GM19328 (cell line): Measurements from ENCODE around the gene EEF2.
A peak's percentile ranks its signal among the peaks of the same experiment; 100 is the strongest.

Source experiments
- ATAC-seq: cut with Tn5 transposase; IDR thresholded peaks from one replicate; pipeline ENCODE4 v1.9.1; 2021; ENCODE audit warnings: mild to moderate bottlenecking, moderate library complexity; ENCODE audit not compliant: unreplicated experiment

Gene EEF2

DNA sequence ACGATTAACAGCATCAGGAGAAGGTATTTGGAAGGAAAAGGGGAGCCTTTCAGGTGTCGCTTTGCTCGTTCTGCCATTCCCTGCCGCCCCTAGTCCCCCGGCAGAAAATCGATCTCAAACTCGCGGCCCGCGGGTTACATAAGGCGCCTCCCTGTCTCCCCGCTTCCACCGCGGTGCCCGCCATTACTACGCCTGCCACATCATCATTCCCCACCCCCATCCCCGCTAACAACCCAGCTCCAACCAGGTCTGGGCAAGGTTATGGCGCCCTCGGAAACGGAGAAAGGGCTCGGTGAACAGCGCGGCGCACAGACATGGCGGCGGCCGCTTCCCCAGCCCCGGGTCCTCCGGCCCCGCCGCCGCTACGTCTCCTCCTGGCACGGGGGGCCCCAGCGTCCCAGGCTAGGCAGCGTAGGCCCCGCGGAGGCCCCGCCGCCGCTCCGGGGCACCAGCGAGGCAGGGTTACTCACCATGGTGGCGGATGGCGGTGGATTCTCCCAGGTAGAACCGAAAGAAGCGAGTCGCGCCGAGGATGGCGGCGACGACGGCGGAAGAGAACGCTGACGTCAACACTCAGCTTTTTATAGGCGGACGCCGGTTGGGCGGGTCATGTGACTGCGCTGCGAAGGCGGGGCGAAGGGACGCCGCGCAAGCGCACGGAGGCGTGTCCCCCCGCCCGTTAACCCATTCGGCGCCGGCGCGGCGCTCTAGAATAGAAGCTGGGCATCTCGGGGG, at the start of gene EEF2:
TSS of gene EEF2 (minus strand) at position 556 of the 735 bp plus-strand sequence. CDS start at position 473, 83 bp downstream.
- ATAC-seq, result peak; percentile 46

DNA sequence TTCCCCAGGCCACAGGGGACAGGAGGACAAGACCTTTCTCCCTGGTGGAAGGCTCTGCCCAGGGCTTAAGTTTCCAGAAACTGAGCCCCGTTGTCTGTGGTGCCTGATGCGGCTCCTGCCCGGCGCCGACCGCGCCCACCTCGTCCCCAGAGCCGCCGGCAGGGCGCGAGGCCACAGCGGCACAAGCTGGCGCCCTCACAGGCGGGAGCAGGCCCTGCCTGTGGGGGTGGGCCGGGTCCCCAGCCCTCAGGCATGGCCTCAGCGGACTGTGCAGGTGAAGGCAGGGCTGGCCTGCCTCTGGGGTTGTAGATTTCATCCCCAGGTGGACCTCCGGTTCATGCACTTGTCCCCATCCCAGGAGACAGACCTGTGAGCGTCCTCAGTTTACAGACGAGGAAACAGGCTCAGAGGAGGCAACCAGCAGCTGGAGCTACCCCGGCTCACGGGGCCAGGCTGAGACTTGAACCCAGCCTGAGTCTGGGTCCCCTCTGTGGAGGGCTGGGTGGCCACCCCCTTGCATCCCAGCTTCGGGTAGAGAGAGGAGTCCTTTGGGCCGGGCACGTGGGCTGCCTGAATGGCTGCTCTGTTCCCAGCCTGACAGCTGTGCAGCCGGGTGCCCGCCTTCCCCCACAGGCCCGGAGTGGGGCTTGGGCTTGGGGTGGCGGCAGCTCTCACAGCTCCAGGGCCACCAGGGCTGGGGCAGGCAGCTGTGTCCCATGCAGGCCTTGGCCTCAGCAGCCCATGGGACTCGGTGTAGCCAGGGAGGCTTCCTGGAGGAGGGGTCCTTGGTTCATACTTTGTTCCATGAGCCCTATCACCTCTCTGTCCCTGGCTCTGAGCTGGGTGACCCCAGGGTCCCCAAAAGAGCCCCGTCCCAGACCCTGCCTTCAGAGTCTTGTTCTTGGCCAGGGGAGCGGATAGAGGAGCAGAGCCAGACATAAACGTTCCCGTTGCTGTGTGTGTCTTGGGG, 49.1 kb upstream of the EEF2 start:
- no peak for ATAC-seq

- ATAC-seq, result no peak
Measured at GRCh38 chr19:4033028-4033956, 48.0 kb upstream of the EEF2 start.

DNA sequence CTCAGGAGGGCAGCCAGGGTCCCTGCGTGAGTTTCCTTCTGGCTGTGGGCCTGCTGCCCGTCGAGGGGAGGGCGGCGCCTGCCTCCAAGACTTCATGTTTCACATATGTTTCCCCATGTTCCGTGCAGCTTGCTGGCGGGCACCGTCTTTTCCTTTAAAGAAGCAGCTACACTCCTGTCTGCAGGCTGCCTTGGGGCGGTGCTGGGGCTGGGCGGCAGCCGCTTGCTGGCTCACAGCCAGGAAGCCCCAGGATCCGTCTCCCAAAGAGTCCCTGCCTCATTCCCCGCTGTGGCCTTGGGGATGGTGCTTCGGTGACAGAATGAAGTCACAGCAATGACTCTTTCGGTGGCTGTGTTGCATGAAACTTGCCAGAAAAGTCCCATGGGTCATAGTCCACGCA, 47.2 kb upstream of the EEF2 start:
- ATAC-seq, result no peak

DNA sequence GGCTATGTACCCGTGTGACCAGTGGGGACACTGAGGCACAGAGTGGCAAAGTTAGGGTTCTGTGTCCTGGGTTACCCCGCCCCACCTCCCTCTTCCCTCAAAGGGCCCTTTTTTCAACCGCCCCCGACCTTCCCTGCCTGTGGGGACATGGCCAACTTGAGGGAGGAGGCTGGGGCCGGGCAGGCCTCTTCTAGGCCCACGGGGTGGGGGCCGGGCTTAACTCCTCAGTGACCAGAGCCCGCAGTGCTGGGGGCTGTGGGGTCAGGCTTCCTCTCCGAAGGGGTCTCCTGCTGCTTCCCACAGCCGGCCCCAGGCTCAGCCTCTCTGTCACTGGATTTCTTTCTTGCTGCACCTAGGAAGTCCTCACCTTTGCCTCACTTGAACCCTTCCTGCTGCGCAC, 46.2 kb upstream of the EEF2 start:
- ATAC-seq, result no peak

DNA sequence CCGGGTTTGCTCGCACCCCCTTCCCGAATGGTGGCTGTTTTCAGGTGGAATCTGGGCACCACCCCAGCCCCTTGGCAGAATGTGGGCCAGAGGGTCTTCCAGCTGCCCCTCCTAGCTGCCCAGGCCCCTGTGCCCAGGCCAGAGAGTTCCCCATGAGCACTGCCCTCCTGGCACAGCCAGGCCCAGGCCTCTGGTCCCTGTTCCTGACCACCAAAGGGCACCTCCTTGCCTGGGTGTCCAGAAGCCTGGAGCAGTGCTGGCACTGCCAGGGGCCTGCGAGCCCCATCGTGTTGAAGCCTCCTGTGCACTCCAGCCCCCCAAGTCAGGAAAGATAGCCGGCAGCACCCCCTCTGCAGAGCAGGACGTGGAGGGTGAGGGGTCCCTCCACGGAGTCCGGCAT, 45.7 kb upstream of the EEF2 start:
- no peak for ATAC-seq

DNA sequence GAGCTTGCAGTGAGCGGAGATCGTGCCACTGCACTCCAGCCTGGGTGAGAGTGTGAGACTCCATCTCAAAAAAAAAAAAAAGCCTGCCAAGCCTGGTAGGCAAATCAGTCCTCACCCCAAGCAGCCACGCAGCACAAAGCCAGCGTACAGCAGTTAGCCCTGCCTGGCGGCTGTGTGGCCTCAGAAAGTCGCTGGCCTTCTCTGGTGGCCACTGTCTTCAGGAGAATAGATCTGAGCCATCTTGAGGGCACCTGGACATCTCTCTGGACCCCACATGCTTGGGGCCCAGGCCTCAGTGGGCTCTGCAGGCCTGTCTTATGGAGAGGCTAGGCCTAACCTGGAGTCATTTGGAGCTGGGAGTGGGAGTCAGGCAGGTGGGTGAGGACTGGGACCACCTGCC, 45.3 kb upstream of the EEF2 start:
- no peak for ATAC-seq

DNA sequence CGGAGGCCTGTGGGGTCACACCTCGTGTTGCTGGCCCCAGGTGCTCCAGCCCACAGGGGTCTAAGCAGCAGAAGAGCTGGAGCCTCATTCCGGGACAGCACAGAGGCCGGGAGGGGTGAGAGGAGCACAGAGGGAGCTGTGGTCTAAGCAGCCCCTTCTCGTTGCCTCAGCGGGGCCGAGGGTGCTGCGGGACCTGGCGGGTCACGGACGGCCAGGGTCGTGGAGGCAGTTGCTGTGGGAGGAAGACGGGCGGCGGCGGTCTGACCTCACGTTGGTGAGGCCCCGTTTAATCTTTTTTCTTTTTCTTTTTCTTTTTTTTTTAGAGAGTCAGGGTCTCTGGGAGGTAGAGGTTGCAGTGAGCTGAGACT, 44.0 kb upstream of the EEF2 start:
- ATAC-seq, result no peak

DNA sequence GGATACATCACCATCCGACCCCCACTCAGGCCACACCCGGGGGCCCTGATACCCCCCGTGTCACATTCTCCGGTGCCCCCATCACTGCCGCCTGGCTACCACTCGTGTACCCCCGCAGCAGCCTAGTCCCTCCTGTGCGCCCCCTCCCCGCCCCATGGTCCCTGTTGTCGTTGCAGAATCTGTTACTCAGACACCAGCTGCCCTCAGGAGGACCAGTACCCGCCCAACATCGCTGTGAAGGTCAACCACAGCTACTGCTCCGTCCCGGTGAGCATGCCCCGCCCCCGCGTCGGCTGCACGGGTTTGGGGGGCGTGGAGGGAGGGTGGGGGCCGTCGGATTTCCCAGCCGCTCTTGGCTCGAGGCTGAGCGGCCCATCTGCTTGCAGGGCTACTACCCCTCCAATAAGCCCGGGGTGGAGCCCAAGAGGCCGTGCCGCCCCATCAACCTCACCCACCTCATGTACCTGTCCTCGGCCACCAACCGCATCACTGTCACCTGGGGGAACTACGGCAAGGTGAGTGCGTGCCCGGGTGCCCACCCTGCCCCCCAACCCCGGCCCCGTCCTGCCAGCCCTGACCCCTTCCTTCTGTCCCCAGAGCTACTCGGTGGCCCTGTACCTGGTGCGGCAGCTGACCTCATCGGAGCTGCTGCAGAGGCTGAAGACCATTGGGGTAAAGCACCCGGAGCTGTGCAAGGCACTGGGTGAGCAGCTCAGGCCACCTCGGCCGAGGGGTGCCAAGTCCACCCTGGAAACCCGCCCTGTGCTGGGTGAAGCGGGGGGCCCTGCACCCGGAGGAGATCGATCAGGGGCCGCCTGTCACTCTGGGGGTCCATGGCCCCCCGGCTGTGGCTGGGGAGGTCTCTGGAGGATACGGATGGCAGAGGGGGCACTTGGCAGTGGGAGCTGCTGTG, 43.3 kb upstream of the EEF2 start:
- ATAC-seq, result no peak

DNA sequence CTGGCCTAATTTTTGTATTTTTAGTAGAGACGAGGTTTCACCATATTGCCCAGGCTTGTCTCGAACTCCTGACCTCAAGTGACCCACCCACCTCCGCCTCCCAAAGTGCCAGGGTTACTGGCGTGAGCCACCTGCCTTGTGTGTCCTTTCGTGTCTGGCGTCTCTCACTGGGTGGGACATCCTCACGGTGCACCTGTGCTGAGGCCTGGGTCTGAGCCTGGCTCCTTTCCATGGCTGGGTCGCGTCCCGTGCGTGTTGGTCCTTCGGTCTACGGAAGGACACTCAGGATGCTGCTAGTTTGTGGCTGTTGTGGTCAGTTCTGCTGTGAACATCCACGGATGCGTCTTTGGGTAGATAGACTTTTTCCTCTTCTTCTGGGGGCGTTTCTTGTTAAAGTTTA, 41.9 kb upstream of the EEF2 start:
- no peak for ATAC-seq

DNA sequence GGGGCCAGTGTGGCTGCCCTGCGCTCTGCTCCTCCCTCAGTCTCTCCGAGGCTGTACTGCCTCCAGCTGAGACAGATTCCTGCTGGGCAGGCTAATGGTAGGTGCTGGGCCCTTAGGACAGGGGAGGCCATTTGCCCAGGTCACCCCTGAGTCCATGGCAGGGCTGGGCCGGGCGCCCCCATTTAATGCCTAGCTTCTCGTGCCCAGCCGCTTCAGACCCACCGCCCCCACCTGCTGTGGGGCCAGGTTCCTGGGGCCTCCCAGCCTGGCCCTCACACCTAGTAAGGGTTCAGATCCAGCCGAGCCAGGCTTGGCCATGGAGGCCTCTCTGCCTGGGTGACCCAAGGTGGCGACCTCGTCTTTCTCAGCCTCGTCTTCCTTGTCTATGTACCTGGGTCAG, 40.1 kb upstream of the EEF2 start:
- no peak for ATAC-seq

- no peak for ATAC-seq
Measured at GRCh38 chr19:4023600-4024398, 38.5 kb upstream of the EEF2 start.

- ATAC-seq, result no peak
Measured at GRCh38 chr19:4019578-4019977, 34.3 kb upstream of the EEF2 start.

DNA sequence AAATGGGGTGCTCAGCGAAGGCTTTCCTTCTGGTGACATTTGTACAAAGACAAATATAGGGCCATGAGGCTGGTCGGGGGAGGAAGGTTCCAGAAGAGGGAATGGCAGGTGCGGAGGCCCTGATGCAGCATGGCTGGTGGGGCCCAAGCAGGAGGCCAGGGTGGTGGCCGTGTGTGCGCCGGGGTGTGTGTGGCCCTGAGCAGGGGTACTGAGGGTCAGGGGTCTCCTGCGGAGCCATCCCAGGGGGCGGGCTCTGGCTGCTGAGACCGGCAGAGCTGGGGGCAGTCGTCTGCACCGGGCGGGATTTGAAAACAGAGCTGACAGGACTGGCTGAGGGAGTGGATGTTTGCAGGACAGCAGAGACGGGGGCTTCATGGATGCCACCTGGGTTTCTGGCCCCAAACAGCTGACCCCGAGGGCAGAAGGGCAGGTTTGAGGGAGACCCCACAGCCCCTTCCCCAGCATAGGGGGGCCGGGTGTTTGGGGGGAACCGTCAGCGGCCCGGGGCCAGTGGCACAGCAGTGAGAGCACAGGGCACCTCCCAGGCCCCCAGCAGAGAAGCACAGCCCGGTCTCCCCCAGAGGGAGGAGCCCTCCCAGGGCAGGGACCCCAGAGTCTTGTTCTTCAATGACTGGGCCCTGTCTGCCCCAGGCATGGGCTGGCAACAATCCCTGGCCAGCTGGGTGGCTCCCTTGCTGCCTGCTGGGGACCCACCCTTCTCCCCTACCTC, 33.7 kb upstream of the EEF2 start:
- ATAC-seq, result no peak

DNA sequence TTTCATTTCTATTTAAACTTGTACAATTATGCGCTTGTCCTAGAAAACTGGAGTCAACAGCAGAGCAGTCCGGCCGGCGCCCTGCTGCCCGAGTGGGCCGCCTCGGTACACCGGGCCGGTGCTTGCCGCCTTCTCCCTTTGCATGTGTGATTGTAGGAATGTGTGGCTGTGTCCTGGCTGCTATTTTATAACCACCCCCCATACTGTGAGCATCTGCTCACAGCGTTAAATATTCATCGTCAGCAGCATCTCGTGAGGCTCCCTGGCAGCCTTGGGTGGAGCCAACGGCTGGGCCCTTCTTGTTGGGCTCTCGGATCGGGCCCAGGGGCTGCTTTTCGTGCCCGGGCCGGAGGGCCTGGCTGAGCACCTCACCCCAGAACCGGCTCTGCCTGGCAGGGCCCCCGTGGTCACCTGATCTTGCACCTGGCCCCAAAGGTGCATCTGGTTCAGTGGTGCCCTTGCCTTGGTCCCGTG, 32.9 kb upstream of the EEF2 start:
- no peak for ATAC-seq

DNA sequence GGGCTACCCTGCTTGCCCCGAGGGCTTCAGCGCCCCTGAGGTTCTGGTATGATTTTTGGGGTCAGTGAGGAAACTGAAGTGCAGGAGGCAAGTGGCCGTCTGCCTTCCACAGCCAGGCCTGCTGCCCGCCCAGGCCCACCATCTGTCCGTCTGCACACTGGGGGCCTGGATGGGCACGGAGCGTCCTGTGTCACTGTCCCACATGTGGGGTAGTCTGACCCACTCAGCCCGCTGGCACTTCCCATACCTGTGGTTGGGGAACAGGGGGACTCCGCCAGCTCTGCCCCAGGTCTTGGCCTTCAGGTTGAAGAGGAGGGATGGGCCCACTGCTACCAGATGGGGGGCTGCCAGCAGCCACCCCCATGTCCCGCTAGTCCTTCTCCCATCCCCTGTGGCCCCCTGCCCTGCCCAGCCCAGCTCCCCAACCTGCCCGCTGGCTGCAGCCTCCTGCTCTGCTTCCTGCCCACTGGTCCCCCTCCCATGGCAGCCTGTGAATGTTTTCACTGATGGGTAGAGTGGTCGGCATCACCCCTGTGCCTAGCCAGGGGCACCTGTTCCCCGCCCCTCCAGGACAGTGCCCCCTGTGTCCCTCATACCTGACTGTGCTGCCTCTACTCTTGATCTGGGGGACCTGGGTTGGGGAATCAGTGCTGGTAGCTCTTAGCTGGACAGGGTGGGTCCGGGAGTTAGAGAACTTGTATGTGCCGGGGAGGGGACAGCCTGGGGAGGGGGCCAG, 31.8 kb upstream of the EEF2 start:
- no peak for ATAC-seq

DNA sequence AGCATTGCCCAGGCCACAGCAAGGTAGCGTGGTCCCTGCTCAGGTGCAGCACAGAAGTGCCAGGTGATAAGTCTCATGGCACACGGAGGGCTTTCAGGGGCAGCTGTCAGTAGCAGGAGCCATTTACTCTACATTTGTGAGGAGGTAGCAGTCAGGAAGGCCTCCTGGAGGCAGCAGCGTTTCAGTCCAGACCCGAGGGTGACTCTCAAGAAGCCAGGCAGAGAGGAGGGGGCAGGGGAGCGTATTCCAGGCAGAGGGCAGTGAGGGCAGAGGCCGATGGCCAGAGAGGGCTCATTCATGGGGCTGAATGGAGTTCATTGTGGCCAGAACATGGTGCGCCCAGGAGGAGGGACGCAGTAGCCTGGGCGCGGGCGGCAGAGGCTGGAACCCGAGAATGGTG, 31.2 kb upstream of the EEF2 start:
- no peak for ATAC-seq
